ENCODE results near the gene MED1. TPM values are rescaled to one million over a fixed set of nuclear protein-coding genes. Genes with fewer than 3 reads are reported as not detected.
"Not testable (repeated sequence)": the region's sequence is repeated elsewhere in the genome, so short reads cannot be mapped to it uniquely, and the experiment has no call there.

The MED1 gene
- 20.7 TPM for polyA plus RNA-seq (2013, experiment 1 of 2)
- 19.7 TPM for polyA plus RNA-seq (2013, experiment 2 of 2)

DNA sequence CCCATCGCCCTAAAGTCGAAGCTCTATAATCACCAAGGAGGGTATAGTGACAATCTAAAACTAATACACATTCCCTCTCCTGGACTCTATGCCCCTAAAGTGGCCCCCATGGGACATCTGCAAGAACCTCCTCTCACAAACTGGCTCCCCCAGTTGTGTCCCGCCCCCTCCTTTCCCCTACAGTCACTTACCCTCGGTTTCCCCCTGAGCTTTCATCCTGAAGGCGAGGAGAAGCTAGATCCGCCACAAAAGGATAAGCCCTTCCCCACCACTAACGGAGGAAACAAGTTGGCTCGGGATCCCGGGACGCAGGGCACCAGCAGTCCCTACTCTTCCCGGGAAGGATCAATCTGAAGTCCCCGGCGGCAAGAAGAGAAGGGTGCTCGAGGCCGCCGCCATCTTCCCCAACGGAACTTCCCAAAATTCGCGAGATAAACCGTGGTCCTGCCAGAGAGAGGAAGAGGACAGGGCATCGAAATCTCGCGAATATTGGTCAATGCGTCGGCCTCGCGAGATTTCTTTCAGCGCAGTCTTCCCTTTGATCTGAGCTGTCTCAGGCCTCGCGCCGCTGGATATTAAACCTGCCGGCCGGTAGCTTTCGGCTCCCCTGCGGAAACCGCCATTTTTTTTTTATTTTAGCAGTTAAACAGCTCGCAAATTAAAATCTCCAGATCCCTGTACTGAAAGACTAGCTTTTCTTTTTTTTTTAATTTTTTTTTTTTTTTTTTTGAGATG is at the start of gene MED1:
Gene MED1 (minus strand): TSS at position 417 of the 735 bp plus-strand sequence. CDS start 201 bp downstream, at position 216.
- H3K14ac ChIP-seq (ENCODE audit: low read length in 2 of 2): no peak within 1 kb of the TSS
- H4K8ac ChIP-seq (ENCODE audit: low read length): peak within 1 kb of the TSS; percentile 71
- peak within 1 kb of the TSS; percentile 86 for H3K27ac ChIP-seq (ENCODE audit: low read length, poor library complexity, severe bottlenecking)
- H3K4me3 ChIP-seq (ENCODE audit: insufficient read depth in 1 of 2, low read depth in 1 of 2, low read length in 2 of 2): peak within 1 kb of the TSS; percentile 74 to 91
- no peaks in the 10 kb centered on the region for H3K9me3 ChIP-seq (ENCODE audit: control insufficient read depth, low read length)
- H3K4me1 ChIP-seq (ENCODE audit: control insufficient read depth, insufficient read depth, low read depth, low read length): peaks cover 10% of the 10 kb centered on the region
- DNase-seq: peak; percentile 99
- WGBS: under 1% methylated on average over 35 of the region's 37 CpGs
- no peaks in the 10 kb centered on the region for H3K27me3 ChIP-seq (ENCODE audit: control insufficient read depth in 1 of 2, insufficient read depth in 1 of 2, low read length in 2 of 2)
- H3K23ac ChIP-seq (ENCODE audit: low read length in 2 of 2): peak within 1 kb of the TSS in 1 of 2 experiments; percentile 86
- H2AK5ac ChIP-seq (ENCODE audit: low read length, severe bottlenecking): no peak within 1 kb of the TSS
- H3K79me1 ChIP-seq (replicated peaks; ENCODE audit: low read length, poor library complexity, severe bottlenecking): peaks cover 4% of the 10 kb centered on the region
- peak within 1 kb of the TSS in 1 of 2 experiments; percentile 96 for H3K18ac ChIP-seq (ENCODE audit: low read depth in 1 of 2, low read length in 2 of 2)
- no peak within 1 kb of the TSS for H2BK12ac ChIP-seq (ENCODE audit: low read length in 2 of 2)
- peak within 1 kb of the TSS; percentile 11 for H2BK5ac ChIP-seq (ENCODE audit: low read depth, low read length, poor library complexity, severe bottlenecking)
- peak within 1 kb of the TSS; percentile 55 to 77 for H3K4ac ChIP-seq (ENCODE audit: low read depth in 1 of 2, low read length in 2 of 2)
- H3K36me3 ChIP-seq (ENCODE audit: control insufficient read depth in 1 of 2, insufficient read depth in 2 of 2, low read depth in 1 of 2, low read length in 2 of 2): peaks cover 12 to 14% of the 10 kb centered on the region in 2 experiments
- peak within 1 kb of the TSS; percentile 30 for H4K91ac ChIP-seq (ENCODE audit: low read length)
- H2BK15ac ChIP-seq (ENCODE audit: low read depth, poor library complexity, severe bottlenecking): no peak within 1 kb of the TSS
- H3K4me2 ChIP-seq (ENCODE audit: low read length, poor library complexity, severe bottlenecking): peak within 1 kb of the TSS; percentile 54
- peak within 1 kb of the TSS; percentile 46 for H2AFZ ChIP-seq (ENCODE audit: low read depth, low read length)
- peak within 1 kb of the TSS; percentile 97 for H3K9ac ChIP-seq (ENCODE audit: low read length)
- H2BK120ac ChIP-seq (ENCODE audit: low read depth, low read length): no peak within 1 kb of the TSS

GRCh38 chr17:39496921-39497320 is 45.9 kb upstream of the MED1 start:
- H2BK120ac ChIP-seq (ENCODE audit: low read depth, low read length); H3K14ac ChIP-seq (ENCODE audit: low read length in 2 of 2): not testable (repeated sequence)

DNA sequence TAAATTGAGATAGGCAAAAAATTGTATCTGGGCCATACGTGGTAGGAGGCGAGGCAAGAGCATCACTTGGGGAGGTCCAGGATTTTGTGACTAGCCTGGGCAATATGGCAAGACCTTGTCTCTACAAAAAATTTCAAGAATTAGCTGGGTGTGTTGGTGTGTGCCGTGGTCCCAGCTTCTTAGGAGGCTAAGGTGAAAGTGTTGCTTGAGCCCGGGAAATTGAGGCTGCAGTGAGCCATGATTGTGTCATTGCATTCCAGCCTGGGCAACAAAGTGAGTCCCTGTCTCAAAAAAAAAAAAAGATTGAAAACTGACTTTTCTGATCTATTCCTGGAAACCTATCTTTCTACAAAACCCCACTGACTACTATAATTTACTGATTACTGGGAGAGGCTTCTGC is 36.9 kb upstream of the MED1 start:
- no peak overlapping the region for H2BK12ac ChIP-seq (ENCODE audit: low read length in 2 of 2)
- no peak overlapping the region for H3K4me2 ChIP-seq (ENCODE audit: low read length, poor library complexity, severe bottlenecking)
- DNase-seq: no peak
- no peak overlapping the region for H3K27ac ChIP-seq (ENCODE audit: low read length, poor library complexity, severe bottlenecking)
- H2AFZ ChIP-seq (ENCODE audit: low read depth, low read length): no peak overlapping the region
- no peaks in the 10 kb centered on the region for H3K27me3 ChIP-seq (ENCODE audit: control insufficient read depth in 1 of 2, insufficient read depth in 1 of 2, low read length in 2 of 2)
- H2AK5ac ChIP-seq (ENCODE audit: low read length, severe bottlenecking): no peak overlapping the region
- peaks cover 7% of the 10 kb centered on the region for H3K4me1 ChIP-seq (ENCODE audit: control insufficient read depth, insufficient read depth, low read depth, low read length)
- no peak overlapping the region for H3K4ac ChIP-seq (ENCODE audit: low read depth in 1 of 2, low read length in 2 of 2)
- no peak overlapping the region for H3K23ac ChIP-seq (ENCODE audit: low read length in 2 of 2)
- no peak overlapping the region for H3K18ac ChIP-seq (ENCODE audit: low read depth in 1 of 2, low read length in 2 of 2)
- no peak overlapping the region for H3K9ac ChIP-seq (ENCODE audit: low read length)
- no peak overlapping the region for H4K8ac ChIP-seq (ENCODE audit: low read length)
- H2BK120ac ChIP-seq (ENCODE audit: low read depth, low read length): no peak overlapping the region
- H3K79me1 ChIP-seq (replicated peaks; ENCODE audit: low read length, poor library complexity, severe bottlenecking): peaks cover 16% of the 10 kb centered on the region
- H3K14ac ChIP-seq (ENCODE audit: low read length in 2 of 2): no peak overlapping the region
- H2BK5ac ChIP-seq (ENCODE audit: low read depth, low read length, poor library complexity, severe bottlenecking): no peak overlapping the region
- H3K9me3 ChIP-seq (ENCODE audit: control insufficient read depth, low read length): no peaks in the 10 kb centered on the region
- peaks cover 17 to 38% of the 10 kb centered on the region in 2 experiments for H3K36me3 ChIP-seq (ENCODE audit: control insufficient read depth in 1 of 2, insufficient read depth in 2 of 2, low read depth in 1 of 2, low read length in 2 of 2)
- no peak overlapping the region for H4K91ac ChIP-seq (ENCODE audit: low read length)
- WGBS: 98% methylated on average over 4 of the region's 4 CpGs
- no peak overlapping the region for H3K4me3 ChIP-seq (ENCODE audit: insufficient read depth in 1 of 2, low read depth in 1 of 2, low read length in 2 of 2)
- H2BK15ac ChIP-seq (ENCODE audit: low read depth, poor library complexity, severe bottlenecking): no peak overlapping the region

More at GRCh38 chr17:39496921-39497320, 45.9 kb upstream of the MED1 start:
- Histone ChIP-seq H3K79me1 (replicated peaks; ENCODE audit: low read length, poor library complexity, severe bottlenecking) (peaks cover 15% of the 10 kb centered on the region), H3K36me3 (ENCODE audit: control insufficient read depth in 1 of 2, insufficient read depth in 2 of 2, low read depth in 1 of 2, low read length in 2 of 2) (peaks cover 67 to 84% of the 10 kb centered on the region in 2 experiments)
- not testable (repeated sequence) for H3K9me3 ChIP-seq (ENCODE audit: control insufficient read depth, low read length); H3K9ac ChIP-seq (ENCODE audit: low read length); H2AFZ ChIP-seq (ENCODE audit: low read depth, low read length); H2AK5ac ChIP-seq (ENCODE audit: low read length, severe bottlenecking); H3K27ac ChIP-seq (ENCODE audit: low read length, poor library complexity, severe bottlenecking); H2BK15ac ChIP-seq (ENCODE audit: low read depth, poor library complexity, severe bottlenecking); H4K8ac ChIP-seq (ENCODE audit: low read length); H2BK12ac ChIP-seq (ENCODE audit: low read length in 2 of 2); H3K23ac ChIP-seq (ENCODE audit: low read length in 2 of 2); DNase-seq; H3K4ac ChIP-seq (ENCODE audit: low read depth in 1 of 2, low read length in 2 of 2); H3K4me3 ChIP-seq (ENCODE audit: insufficient read depth in 1 of 2, low read depth in 1 of 2, low read length in 2 of 2); H2BK5ac ChIP-seq (ENCODE audit: low read depth, low read length, poor library complexity, severe bottlenecking); H4K91ac ChIP-seq (ENCODE audit: low read length); H3K27me3 ChIP-seq (ENCODE audit: control insufficient read depth in 1 of 2, insufficient read depth in 1 of 2, low read length in 2 of 2); H3K18ac ChIP-seq (ENCODE audit: low read depth in 1 of 2, low read length in 2 of 2); H3K4me2 ChIP-seq (ENCODE audit: low read length, poor library complexity, severe bottlenecking); H3K4me1 ChIP-seq (ENCODE audit: control insufficient read depth, insufficient read depth, low read depth, low read length)
- WGBS: 97% methylated on average over 12 of the region's 12 CpGs

DNA sequence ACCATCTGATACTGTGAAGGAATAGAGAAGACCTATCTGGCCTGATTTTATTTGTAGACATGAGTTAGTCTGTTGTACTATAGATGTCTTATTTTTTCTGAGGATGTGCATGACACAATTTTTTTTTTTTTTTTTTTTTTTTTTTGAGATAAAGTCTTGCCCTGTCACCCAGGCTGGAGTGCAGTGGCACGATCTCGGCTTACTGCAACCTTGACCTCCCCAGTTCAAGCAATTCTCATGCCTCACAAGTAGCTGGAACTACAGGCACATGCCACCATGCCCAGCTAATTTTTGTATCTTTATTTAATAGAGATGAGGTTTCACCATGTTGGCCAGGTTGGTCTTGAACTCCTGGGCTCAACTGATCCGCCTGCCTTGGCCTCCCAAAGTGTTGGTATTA is 36.4 kb upstream of the MED1 start:
- not testable (repeated sequence) for H2BK5ac ChIP-seq (ENCODE audit: low read depth, low read length, poor library complexity, severe bottlenecking); H2BK12ac ChIP-seq (ENCODE audit: low read length in 2 of 2); H3K4me1 ChIP-seq (ENCODE audit: control insufficient read depth, insufficient read depth, low read depth, low read length); H3K4me2 ChIP-seq (ENCODE audit: low read length, poor library complexity, severe bottlenecking); H3K27ac ChIP-seq (ENCODE audit: low read length, poor library complexity, severe bottlenecking); H2AK5ac ChIP-seq (ENCODE audit: low read length, severe bottlenecking); H2BK120ac ChIP-seq (ENCODE audit: low read depth, low read length); H2BK15ac ChIP-seq (ENCODE audit: low read depth, poor library complexity, severe bottlenecking); H2AFZ ChIP-seq (ENCODE audit: low read depth, low read length); H3K23ac ChIP-seq (ENCODE audit: low read length in 2 of 2); H3K14ac ChIP-seq (ENCODE audit: low read length in 2 of 2); H3K4ac ChIP-seq (ENCODE audit: low read depth in 1 of 2, low read length in 2 of 2); H3K9me3 ChIP-seq (ENCODE audit: control insufficient read depth, low read length); H3K9ac ChIP-seq (ENCODE audit: low read length); H4K91ac ChIP-seq (ENCODE audit: low read length); H3K27me3 ChIP-seq (ENCODE audit: control insufficient read depth in 1 of 2, insufficient read depth in 1 of 2, low read length in 2 of 2); DNase-seq; H3K18ac ChIP-seq (ENCODE audit: low read depth in 1 of 2, low read length in 2 of 2); H4K8ac ChIP-seq (ENCODE audit: low read length); H3K4me3 ChIP-seq (ENCODE audit: insufficient read depth in 1 of 2, low read depth in 1 of 2, low read length in 2 of 2)
- Histone ChIP-seq H3K36me3 (ENCODE audit: control insufficient read depth in 1 of 2, insufficient read depth in 2 of 2, low read depth in 1 of 2, low read length in 2 of 2) (peaks cover 20 to 37% of the 10 kb centered on the region in 2 experiments), H3K79me1 (replicated peaks; ENCODE audit: low read length, poor library complexity, severe bottlenecking) (peaks cover 18% of the 10 kb centered on the region)
- 100% methylated on average over 1 of the region's 3 CpGs for WGBS
